H1 (cell line): ENCODE results near the gene FGF19.

Source experiments
- CEBPB ChIP-seq: IDR thresholded peaks from 2 replicates; pipeline ENCODE4 v1.6.1; 2012; ENCODE audit warnings: low read depth, low read length
- CHD2 ChIP-seq: IDR thresholded peaks from 2 replicates; pipeline ENCODE4 v1.6.1; 2012; ENCODE audit warnings: low read length, improper control_type of control experiment
- EZH2 ChIP-seq: fragments of 200-600 bp; sonication (generic); IDR thresholded peaks from 2 replicates; pipeline ENCODE4 v1.7.1; 2012; ENCODE audit warnings: low read depth, mild to moderate bottlenecking, moderate library complexity, low read length, inconsistent platforms; ENCODE audit not compliant: severe bottlenecking
- JUN ChIP-seq: IDR thresholded peaks from 2 replicates; pipeline ENCODE4 v1.6.1; 2011; ENCODE audit warnings: low read depth, mild to moderate bottlenecking, improper control_type of control experiment, low read length
- JUND ChIP-seq: IDR thresholded peaks from 2 replicates; pipeline ENCODE4 v1.6.1; 2011; ENCODE audit warnings: mild to moderate bottlenecking, improper control_type of control experiment, low read length
- KDM4A ChIP-seq: IDR thresholded peaks from one replicate; pipeline ENCODE4 v1.7.1; 2012; ENCODE audit warnings: low read depth, mild to moderate bottlenecking, moderate library complexity, low read length, inconsistent platforms; ENCODE audit not compliant: severe bottlenecking
- POLR2A ChIP-seq, 2 experiments: IDR thresholded peaks; 1 replicate in 1 of 2; 2 replicates in 1 of 2; pipeline ENCODE4 v1.6.1; 2011; ENCODE audit warnings: low read depth in 2 of 2, low read length in 2 of 2, mild to moderate bottlenecking in 2 of 2; ENCODE audit errors: control extremely low read depth in 1 of 2
- RFX5 ChIP-seq: IDR thresholded peaks from 2 replicates; pipeline ENCODE4 v1.6.1; 2011; ENCODE audit warnings: low read depth, low read length, improper control_type of control experiment, borderline replicate concordance
- SAP30 ChIP-seq: fragments of 300-600 bp; sonication (generic); IDR thresholded peaks from 2 replicates; pipeline ENCODE4 v1.7.1; 2012; ENCODE audit warnings: low read length, moderate library complexity, mild to moderate bottlenecking, inconsistent platforms; ENCODE audit not compliant: insufficient read depth, insufficient replicate concordance
- TAF1 ChIP-seq: IDR thresholded peaks from 2 replicates; pipeline ENCODE4 v1.6.1; 2011; ENCODE audit warnings: mild to moderate bottlenecking, low read depth, low read length
- ZNF274 ChIP-seq: IDR thresholded peaks from 2 replicates; pipeline ENCODE4 v1.7.0; 2012; ENCODE audit warnings: low read length, borderline replicate concordance; ENCODE audit errors: extremely low read depth
- TF ChIP-seq, protein P1 (sequence below), 3 experiments: IDR thresholded peaks; 1 replicate in 2 of 3; 2 replicates in 1 of 3; pipeline versions ENCODE4 v1.5.1 to v1.6.1; 2011; ENCODE audit warnings: low read length in 3 of 3, mild to moderate bottlenecking in 3 of 3, inconsistent platforms in 2 of 3, low read depth in 1 of 3, moderate library complexity in 1 of 3; ENCODE audit not compliant: insufficient read depth in 1 of 3; ENCODE audit errors: control extremely low read depth in 1 of 3
- TF ChIP-seq, protein P2 (sequence below): IDR thresholded peaks from 2 replicates; pipeline ENCODE4 v1.6.1; 2011; ENCODE audit warnings: low read length, improper control_type of control experiment

DNA sequence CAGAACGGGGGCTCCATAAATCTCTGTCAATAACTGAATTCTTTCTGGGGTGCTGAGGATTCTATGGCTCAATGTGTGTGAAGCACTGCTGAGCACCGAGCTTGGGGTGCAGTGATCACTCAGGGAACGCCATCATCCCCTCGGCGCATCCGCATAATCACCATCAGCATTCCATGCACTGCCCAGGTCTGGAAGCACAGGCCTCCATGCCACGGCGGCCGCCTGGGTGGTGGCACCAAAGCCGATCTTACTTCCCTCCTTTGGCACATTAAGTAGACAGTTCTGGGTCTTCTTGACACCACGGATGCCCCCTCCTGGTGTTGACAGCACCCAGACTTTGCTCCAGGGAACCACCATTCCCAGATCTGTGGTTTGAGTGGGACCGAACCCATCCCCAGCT lies 44.2 kb downstream of the FGF19 start:
- TF ChIP-seq, protein P1, sequence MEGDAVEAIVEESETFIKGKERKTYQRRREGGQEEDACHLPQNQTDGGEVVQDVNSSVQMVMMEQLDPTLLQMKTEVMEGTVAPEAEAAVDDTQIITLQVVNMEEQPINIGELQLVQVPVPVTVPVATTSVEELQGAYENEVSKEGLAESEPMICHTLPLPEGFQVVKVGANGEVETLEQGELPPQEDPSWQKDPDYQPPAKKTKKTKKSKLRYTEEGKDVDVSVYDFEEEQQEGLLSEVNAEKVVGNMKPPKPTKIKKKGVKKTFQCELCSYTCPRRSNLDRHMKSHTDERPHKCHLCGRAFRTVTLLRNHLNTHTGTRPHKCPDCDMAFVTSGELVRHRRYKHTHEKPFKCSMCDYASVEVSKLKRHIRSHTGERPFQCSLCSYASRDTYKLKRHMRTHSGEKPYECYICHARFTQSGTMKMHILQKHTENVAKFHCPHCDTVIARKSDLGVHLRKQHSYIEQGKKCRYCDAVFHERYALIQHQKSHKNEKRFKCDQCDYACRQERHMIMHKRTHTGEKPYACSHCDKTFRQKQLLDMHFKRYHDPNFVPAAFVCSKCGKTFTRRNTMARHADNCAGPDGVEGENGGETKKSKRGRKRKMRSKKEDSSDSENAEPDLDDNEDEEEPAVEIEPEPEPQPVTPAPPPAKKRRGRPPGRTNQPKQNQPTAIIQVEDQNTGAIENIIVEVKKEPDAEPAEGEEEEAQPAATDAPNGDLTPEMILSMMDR (IDR thresholded peaks at IDR 0.05; ENCODE audit: control extremely low read depth in 1 of 3, insufficient read depth in 1 of 3, low read depth in 1 of 3, low read length in 3 of 3), result no peak
- TF ChIP-seq CHD2 (no peak), ZNF274 (no peak), KDM4A (no peak), POLR2A (IDR thresholded peaks at IDR 0.05; ENCODE audit: control extremely low read depth in 1 of 2, low read depth in 2 of 2, low read length in 2 of 2) (no peak), JUND (no peak), TAF1 (no peak), RFX5 (no peak), JUN (no peak), CEBPB (no peak), EZH2 (no peak), SAP30 (no peak)
- TF ChIP-seq, protein P2, sequence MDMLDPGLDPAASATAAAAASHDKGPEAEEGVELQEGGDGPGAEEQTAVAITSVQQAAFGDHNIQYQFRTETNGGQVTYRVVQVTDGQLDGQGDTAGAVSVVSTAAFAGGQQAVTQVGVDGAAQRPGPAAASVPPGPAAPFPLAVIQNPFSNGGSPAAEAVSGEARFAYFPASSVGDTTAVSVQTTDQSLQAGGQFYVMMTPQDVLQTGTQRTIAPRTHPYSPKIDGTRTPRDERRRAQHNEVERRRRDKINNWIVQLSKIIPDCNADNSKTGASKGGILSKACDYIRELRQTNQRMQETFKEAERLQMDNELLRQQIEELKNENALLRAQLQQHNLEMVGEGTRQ, result no peak
